NCI-H2029 (cell line): ENCODE data around the gene CDO1.

Experiments
- DNase-seq: peaks from one replicate; lab custom pipeline; 2025; lab: John Stamatoyannopoulos, UW

Gene CDO1

DNA sequence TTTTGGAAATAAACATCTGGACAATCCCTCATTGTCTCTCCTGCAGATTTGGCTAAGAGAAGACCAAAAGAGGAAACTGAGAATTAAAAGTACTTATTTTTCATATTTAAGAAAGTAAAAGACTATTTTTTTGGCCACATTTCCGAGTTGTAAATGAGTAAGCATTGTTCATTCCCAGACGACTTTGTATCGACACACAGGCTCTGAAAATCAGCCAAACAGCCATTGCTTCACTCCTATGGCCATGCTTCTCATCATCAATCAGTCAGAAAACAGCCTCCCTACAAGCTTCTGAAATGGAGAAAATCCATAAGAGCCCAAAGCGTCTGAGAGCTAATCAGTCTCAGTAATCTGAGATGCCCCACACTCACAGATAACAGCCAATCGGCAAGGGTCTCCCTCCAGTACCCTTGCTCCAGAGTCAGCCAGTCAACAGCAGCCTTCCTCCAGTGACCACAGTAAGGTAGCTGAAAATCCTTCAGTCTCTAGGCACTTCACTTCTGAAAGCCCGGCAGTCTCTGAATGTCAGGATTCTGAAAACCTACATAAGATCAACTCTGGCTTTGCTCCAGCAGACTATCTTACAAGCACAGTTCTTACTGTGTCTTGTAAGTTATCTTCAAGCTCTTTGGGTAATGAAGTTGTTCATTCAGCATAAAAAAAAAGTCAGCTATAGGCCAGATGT, 30.9 kb downstream of the CDO1 start:
- DNase-seq = no peak

- DNase-seq = no peak
Measured at GRCh38 chr5:115778417-115778816, 38.0 kb downstream of the CDO1 start.

GRCh38 chr5:115776989-115777388, 39.5 kb downstream of the CDO1 start:
- no peak for DNase-seq

- no peak for DNase-seq
Measured at GRCh38 chr5:115775999-115776398, 40.5 kb downstream of the CDO1 start.

DNA sequence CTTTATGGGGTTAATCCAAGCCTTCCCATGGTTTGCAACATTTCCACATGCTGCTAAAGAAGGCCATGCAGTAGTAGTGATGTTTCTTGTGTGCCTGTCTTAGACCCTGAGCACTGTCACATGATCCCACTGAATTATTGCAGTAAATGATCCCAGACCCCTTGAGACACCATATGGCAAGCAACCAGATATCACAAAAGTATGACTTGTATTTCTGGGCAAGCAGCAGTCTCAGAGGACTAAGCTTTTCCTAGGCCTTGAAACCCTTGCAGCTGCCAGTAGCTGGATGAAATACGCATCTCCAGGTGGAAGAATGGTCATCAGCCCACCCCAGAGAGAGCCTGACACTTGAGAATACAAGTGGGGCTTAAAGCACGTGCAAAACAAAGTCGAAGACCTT, 41.8 kb downstream of the CDO1 start:
- no peak for DNase-seq

- no peak for DNase-seq
Measured at GRCh38 chr5:115772731-115773475, 43.6 kb downstream of the CDO1 start.

DNA sequence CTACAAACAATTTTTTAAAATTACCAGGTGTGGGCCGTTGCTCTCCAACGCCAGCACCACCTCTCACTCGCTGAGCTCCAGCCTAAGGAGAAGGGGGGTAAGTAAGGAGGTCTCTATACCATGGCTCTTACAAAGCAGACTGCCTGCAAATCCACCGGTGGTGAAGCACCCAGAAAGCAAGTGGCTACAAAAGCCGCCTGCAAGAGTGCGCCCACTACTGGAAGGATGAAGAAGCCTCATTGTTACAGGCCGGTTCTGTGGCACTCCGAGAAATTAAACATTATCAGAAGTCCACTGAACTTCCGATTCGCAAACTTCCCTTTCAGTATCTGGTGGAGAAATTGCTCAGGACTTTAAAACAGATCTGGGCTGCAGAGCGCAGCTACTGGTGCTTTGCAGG, 46.0 kb downstream of the CDO1 start:
- no peak for DNase-seq

DNA sequence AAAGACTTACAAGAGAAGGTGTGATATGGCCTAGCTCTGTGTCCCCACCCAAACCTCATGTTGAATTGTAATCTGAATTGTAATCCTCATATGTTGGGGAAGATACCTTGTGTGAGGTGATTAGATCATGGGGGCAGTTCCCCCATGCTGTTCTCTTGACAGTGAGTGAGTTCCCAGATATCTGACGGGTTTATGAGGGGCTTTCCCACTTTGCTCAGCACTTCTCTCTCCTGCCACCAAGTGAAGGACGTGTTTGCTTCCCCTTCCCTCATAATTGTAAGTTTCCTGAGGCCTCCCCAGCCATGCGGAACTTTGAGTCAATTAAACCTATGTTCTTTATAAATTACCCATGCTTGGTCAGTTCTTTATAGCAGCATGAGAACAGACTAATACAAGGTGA, 49.0 kb downstream of the CDO1 start:
- no peak for DNase-seq

DNA sequence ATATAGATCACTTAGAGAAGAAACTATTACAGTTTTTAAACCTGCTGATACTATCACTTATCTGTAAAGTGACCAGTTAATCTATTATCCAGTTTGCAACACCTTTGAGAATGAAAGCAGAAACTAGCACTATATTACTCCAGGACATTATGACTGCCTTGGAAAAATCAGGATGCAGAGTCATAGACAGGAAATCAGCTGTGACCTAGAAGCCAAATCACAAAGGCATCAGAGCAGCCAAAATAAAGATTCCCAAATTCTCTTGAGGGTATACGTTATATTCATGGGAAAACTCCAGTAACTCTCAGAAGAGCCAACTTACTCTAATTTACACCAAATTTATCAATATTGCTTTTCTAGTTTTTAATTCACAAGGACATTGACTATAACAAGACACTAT, 49.9 kb downstream of the CDO1 start:
- no peak for DNase-seq

- DNase-seq = no peak
Measured at GRCh38 chr5:115758356-115758755, 58.1 kb downstream of the CDO1 start.

DNA sequence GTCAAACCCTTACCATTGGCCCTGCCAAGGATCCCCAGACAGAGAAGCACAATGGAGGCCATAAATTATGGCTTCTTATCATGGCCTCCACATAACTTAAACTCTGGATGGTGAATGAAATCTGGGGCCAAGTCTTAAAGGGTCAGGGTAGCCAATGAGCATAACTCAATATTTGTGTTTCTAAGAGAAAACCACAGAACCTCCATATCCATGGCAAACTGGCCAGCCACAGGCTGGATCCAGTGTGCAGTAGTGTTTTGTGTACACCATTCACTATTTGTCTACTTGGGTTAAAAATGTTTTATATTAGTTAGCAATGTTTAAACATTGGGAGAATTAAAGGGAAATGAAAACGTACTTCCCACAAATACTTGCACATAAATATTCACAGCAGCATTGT, 60.8 kb downstream of the CDO1 start:
- no peak for DNase-seq
